Activated naive CD4-positive, alpha-beta T cell treated with anti-CD3 and anti-CD28 coated beads, Interleukin-2, amount 50 U/mL, for 72 hours (primary cell): ENCODE measurements around the gene HPS1. TPM values are rescaled to one million over a fixed set of nuclear protein-coding genes. Genes with fewer than 3 reads are reported as not detected.
A peak's percentile ranks its signal among the peaks of the same experiment; 100 is the strongest.

ENCODE experiments used
- ATAC-seq, 2 donors: fragments of 150-1000 bp; cut with Tn5 transposase; 2 replicates each; pipeline ENCODE4 v1.10.0; 2021; ENCODE audit warnings: mild to moderate bottlenecking in 2 of 2, moderate library complexity in 2 of 2
- DNase-seq, 2 donors: peaks; one replicate each; pipeline ENCODE4 v3.0.0; 2021 to 2022; ENCODE audit warnings: low spot score in 2 of 2
- H3K27ac Mint-ChIP-seq, 2 donors: one replicate each; pipeline ENCODE4 v1.8.0; 2022; ENCODE audit warnings: mild to moderate bottlenecking in 2 of 2, mixed read lengths in 2 of 2
- H3K36me3 Mint-ChIP-seq, 2 donors: one replicate each; pipeline ENCODE4 v1.8.0; 2022; ENCODE audit warnings: mixed read lengths in 2 of 2
- H3K9me3 Mint-ChIP-seq, 2 donors: one replicate each; pipeline ENCODE4 v1.8.0; 2022; ENCODE audit warnings: mixed read lengths in 2 of 2
- total RNA-seq, 2 donors: library from RNA; stranded (reverse); gene quantifications; one replicate each; pipeline ENCODE4 v1.2.3, GENCODE V29; 2022

HPS1 gene
- total RNA-seq, 2 donors from 2014 or later, result 22.8 to 57.4 TPM

DNA sequence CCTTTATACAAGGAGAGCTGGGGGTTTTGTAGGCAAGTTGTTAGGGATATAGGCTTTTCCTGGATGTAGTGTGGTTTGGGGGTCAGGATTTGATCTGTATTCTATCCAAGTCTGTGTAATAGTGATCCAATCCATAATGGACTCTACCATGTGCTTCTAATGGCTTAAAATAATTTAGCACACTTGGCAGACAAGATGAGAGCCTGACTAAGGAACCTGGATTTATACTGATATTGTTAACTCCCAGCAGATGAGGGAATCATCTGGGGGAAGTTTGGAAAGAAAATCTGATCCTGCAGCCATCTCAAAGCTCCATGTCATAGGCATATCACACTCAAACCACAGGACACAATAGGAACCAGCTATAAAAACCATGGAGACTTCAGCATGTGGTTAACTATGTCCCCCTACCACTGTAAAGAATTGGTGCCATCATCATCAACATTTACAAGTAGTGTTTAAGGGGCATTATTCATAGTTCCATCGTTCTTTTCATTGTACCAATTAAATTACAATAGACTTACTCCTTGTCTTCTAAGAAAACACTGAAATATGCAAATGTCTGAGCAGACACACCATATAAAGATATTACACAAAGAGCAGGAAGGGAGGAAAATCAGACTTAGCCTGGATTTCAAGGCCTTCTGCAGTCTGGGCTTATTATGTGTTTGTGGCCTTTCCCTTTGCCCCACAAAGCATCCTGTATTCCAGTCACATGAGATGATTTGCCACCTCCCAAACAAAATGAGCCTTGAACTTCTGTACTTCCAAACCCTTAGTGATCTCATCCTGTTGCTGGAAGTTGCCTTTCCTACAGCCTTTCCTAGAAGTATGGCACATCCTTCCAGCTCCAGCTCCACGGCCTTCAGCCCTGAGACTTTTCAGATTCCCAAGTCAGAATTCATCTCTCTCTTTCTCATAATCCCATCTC lies 22.5 kb upstream of the HPS1 start:
- Mint-ChIP-seq H3K27ac (no peak overlapping the region), H3K36me3 (no peaks in the 10 kb centered on the region), H3K9me3 (no peaks in the 10 kb centered on the region)
- no peak for ATAC-seq
- DNase-seq, result no peak

DNA sequence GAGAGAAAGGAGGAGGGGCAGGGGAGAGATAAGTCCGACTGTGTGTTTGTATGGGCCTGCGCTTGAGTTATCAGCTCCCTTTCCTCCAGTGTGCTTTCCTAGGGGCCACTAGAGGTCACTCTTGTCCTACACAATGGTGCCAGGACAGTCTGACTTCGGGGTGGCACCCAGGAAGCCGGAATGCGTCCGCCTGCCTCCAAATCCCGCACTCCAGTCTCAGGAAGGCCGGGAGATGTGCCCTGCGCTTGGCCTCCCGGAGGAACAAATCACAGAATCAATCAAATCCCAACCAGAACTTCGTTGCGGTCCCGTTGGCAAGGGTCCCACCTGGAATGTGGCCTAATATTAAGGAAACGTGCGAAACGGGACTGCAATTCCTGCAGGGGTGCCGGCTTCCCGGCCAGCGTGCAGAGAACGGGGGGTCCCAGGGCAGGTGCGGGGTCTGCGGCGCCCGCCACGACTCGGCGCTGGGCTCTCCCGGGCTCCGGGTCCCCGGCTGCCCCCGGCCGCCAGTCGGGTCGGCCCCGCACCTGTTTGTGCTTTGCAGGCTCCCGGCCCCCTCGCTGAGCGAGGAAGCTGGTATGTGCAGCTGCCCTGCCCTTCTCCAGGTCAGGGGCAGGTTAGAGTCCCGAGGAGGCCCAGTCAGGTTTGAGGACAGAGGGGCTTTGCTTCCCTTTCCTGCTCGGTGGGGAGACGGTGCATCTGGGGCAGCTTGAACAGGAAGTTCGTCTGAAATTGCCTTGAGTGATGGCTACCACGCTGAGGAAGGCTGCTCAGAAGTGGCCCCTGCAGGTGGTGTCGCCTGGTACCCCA lies 21.0 kb upstream of the HPS1 start:
- H3K9me3 Mint-ChIP-seq, result no peaks in the 10 kb centered on the region
- ATAC-seq (peak; percentile 96 to 97), DNase-seq (peak; percentile 55 to 69)
- no peaks in the 10 kb centered on the region for H3K36me3 Mint-ChIP-seq
- peak overlapping the region; percentile 71 to 91 for H3K27ac Mint-ChIP-seq

DNA sequence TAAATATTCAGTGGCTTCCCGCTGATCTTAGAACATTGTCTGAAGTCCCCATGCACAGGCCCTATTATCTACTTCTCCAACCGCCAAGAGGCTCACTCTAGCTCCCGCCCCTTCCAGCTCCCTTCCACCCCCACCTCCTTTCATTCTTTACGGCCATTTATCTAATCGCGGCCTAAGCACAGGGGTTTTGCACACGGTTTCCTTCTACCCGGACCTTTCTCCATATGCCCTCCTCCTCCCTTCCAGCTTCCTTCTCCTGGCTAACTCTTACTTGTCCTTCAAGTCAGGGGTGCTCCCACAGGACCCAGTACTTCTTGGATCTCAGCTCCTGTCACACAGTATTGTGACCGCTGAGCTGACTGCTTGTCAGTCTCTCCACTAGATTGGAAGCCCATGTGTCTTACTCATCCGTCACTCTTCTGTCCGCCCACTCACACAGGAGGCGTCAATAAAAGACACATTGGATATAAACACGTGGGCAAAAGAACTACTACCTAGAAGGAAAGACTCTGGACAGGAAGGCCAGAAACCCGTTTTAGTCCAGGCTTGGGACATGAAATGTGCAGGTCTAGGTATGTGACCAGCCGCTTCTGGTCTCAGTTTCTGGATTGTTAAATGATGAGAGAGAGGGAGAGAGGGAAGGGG lies 20.2 kb upstream of the HPS1 start:
- peak overlapping the region in 1 of 2 donors; percentile 71 for H3K27ac Mint-ChIP-seq
- no peak for DNase-seq
- peak; percentile 2 to 16 for ATAC-seq
- H3K9me3 Mint-ChIP-seq, result no peaks in the 10 kb centered on the region
- H3K36me3 Mint-ChIP-seq, result no peaks in the 10 kb centered on the region

DNA sequence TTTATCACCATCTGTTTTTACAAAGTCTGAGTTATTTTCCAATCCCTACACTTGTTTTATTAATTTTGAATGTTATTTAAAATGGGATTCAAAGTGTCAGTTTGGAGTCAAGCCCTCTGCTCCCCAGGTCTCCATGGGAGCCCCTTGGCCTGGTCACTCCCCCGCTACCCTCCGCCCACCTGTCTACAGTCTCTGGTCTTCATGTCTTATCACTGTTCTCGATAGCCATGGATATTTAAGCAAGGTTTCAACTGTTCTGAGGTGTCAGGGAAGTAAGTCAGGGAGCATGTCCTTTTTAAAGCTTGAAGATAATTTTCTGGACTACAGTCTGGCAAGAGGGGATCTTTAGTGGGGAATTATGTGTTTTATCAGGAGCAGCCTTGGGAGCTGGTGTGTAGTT lies 19.1 kb upstream of the HPS1 start:
- ATAC-seq (no peak), DNase-seq (no peak)
- H3K36me3 Mint-ChIP-seq, result no peaks in the 10 kb centered on the region
- no peak overlapping the region for H3K27ac Mint-ChIP-seq
- no peaks in the 10 kb centered on the region for H3K9me3 Mint-ChIP-seq

DNA sequence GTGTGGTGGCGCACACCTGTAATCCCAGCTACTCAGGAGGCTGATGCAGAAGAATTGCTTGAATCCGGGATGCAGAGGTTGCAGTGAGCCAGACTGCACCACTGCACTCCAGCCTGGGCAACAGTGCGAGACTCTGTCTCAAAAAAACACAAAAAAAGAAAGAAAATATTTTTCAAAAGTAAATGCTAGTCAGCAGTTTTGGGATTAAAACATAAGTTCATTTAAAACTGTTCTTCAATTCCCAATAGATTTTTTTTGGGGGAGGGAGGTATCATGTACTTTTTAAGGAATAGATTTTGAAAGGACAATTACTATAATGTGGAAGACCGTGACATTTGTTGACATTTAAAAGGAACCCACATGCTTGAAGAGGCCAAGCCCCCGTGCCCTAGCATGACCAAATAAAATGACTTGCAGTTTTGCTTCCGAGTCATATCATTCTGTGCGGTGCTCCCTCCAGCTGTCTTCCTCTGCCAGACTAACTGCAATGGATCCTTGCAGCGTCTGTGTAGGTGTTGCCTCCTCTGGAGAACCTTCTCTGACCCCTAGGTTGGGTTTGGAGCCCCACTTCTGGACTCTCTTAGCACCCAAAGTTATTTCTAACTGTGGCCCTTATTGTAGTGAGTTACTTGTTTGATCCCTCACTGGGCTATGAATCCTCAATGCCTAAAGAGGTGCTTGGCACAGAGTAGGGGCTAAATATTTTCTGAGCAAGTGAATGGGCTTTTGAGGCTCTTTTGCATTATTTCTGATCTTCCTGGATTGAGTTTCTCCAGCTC lies 17.4 kb upstream of the HPS1 start:
- no peak for ATAC-seq
- no peaks in the 10 kb centered on the region for H3K9me3 Mint-ChIP-seq

DNA sequence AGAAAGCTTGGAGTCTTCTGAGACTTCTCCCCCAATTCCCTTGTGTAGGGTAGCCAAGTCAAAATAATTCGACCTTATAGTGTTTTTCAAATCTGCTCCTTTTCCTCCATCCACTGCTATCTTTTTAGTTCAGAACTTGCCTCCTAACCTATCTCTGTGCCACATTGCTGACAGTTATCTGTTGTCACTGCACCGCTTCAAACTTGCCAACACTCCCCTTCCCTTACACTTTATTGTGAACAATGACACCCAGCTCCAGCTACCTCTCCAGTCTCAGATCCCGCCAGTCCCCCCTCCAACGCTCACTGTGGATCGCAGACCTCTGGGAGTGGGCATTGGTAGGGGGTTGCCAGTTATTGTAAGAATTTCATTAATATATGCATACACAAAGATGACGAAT lies 16.3 kb upstream of the HPS1 start:
- no peaks in the 10 kb centered on the region for H3K9me3 Mint-ChIP-seq
- ATAC-seq (no peak), DNase-seq (no peak)

More for the DNA sequence above, 17.4 kb upstream of the HPS1 start:
- Mint-ChIP-seq H3K27ac (no peak overlapping the region), H3K36me3 (no peaks in the 10 kb centered on the region)
- DNase-seq, result no peak

DNA sequence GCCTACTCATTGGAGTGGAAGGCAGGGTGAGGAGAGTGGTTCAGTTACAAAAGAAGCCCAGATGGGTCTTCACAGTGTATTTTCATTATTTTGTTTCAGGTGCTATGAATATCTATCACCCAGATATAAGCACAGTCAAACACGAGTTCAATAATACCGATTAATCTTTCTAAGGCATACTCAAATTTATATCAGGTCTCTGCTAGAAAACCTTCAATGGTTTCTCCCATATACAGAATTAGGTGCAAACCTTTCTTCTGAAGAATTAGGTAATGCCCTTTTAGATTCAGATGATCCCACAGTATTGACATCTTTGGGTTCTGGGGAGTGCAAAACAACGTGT lies 14.7 kb upstream of the HPS1 start:
- H3K27ac Mint-ChIP-seq, result no peak overlapping the region
- no peaks in the 10 kb centered on the region for H3K9me3 Mint-ChIP-seq
- no peaks in the 10 kb centered on the region for H3K36me3 Mint-ChIP-seq
- ATAC-seq, result no peak
- no peak for DNase-seq

More for the DNA sequence above, 16.3 kb upstream of the HPS1 start:
- Mint-ChIP-seq H3K36me3 (no peaks in the 10 kb centered on the region), H3K27ac (no peak overlapping the region)

DNA sequence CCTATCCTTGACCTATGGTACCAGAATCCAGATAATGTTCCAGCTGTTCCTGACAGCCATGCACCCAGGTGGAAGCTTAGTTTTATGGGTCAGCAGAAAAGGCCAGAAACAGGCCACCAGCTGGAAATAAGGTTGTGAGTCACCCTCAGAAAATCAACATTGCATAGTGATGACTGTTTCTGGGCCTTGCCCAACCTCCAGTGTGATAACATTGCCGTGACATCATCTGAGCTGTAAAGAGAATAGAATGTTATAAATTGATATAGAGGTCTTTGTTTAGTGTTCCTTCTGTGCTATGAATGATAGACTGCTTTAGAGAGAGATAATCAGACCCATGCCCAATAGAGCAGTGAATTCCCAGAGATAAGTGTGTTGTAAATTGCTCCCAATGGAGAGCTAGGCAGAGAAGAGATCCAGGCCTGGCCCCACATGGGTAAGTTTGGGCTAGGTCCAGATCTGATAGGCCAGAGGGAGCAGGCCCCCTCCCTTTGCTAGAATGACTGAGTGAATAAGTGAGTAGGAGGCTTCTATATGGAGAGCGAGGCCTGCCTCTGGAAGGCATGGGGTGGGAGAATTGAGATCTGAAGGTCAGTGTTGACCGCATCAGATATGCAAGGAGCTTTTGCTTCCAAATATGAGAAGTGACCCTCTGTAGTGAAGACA lies 14.2 kb upstream of the HPS1 start:
- DNase-seq, result no peak

DNA sequence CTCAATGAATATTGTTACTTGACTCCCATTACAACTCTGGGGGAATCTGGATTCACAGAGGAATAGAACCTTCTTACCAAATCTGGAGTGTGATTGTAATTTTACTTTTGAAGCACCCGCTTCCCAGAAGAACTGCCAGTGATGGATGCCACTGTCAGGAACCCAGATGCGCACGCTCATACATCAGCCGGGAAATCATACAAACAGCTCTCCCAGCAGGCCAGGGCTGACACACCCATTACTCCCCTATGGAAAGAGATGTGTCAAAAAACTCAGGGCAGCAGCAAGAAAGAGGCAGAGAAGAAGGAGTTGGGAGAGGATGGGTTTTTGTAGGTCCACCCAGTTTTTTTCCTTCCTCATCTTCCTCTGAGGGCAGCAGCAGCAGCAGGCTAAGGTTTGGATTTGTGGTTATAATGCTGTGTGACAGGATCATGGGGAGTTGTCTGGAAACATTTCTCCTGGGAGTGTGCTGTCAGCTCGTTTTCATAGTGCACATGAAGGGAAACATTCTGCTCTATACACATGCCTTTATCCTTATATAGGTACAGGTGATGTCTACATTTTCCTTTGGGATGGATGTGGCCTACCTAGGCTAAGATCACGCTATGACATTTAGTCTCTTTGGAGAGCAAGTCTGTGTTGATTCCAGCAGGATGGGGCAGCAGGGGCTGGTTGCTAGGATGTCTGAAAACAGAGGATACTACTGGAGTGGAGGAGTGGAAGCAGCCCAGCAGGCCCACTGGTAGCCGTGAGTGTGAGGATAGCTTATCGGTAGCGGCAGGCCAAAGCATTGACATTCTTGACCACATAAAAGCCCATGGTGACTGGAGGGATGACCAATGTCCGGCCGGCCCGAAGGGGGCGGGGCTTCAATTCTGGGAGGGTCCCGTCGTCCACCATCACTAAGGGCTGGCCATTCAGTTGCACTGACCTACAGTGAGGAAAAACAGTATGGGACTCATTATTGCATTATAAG lies 12.4 kb upstream of the HPS1 start:
- ATAC-seq (no peak), DNase-seq (no peak)
- H3K9me3 Mint-ChIP-seq, result no peaks in the 10 kb centered on the region
- H3K27ac Mint-ChIP-seq, result peak overlapping the region in 1 of 2 donors; percentile 52
- H3K36me3 Mint-ChIP-seq, result no peaks in the 10 kb centered on the region

More for the DNA sequence above, 14.2 kb upstream of the HPS1 start:
- peak in 1 of 2 donors; percentile 37 for ATAC-seq
- Mint-ChIP-seq H3K9me3 (no peaks in the 10 kb centered on the region), H3K36me3 (no peaks in the 10 kb centered on the region), H3K27ac (no peak overlapping the region)

DNA sequence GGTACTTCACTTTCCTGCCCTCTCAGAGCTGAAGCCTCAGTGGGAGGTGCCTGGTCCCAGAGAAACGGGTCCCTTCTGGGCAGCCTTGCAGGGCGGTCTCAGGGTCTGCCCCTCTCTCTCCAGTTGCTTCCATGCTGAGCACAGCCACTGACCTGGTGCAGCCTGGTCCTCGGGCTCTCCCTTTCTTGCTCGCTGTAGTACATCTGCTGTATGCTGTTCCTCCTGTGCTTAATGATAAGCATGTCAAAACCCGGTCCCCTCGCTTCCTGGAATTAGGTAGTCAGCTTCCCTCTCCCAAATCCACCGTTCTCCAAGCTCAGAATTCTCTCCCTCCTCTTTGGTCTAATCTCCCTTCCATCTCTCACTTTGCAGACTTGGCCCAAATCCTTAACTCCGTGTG lies 11.0 kb upstream of the HPS1 start:
- no peak overlapping the region for H3K27ac Mint-ChIP-seq
- H3K36me3 Mint-ChIP-seq, result no peaks in the 10 kb centered on the region
- H3K9me3 Mint-ChIP-seq, result no peaks in the 10 kb centered on the region
- DNase-seq, result no peak
- ATAC-seq, result no peak

DNA sequence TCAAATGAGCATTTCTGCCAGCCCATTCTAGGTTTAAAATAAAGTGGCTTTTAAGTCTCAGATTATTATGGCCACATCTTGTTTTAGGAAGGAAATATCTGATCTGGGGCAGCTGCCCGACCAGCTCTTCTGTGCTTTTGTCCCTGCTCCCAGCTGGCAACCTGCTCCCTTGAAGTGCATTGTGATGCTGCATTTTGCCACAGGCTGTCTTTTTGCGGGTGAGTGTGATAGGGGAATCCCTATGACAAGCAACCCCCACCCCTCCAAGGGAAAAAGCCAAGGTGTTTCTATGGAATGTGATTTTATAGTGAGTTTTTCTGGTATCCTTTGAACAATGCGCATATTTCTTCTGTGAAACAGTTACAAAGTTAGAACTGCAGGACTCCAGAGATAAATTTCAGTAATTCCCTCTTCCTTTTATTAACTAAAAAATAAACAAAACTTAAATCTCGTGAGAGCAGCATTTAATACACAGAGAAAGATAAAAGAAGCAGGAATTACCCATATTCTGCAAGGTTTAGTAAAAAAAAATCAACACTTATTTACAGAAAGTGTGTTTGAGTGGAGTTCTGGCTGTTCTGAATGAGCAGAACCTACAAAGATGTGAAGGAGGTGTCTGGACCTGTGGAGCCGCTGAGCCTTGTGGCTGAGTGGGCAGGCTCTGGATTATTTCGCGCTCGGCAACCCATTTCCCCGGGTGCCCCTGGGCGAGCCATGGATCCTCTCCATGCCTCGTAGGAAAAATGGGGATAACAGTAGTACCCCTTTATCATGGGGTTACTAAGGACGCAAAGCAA lies 10.1 kb upstream of the HPS1 start:
- H3K9me3 Mint-ChIP-seq, result no peaks in the 10 kb centered on the region
- no peaks in the 10 kb centered on the region for H3K36me3 Mint-ChIP-seq
- no peak overlapping the region for H3K27ac Mint-ChIP-seq
- DNase-seq, result no peak
- no peak for ATAC-seq

DNA sequence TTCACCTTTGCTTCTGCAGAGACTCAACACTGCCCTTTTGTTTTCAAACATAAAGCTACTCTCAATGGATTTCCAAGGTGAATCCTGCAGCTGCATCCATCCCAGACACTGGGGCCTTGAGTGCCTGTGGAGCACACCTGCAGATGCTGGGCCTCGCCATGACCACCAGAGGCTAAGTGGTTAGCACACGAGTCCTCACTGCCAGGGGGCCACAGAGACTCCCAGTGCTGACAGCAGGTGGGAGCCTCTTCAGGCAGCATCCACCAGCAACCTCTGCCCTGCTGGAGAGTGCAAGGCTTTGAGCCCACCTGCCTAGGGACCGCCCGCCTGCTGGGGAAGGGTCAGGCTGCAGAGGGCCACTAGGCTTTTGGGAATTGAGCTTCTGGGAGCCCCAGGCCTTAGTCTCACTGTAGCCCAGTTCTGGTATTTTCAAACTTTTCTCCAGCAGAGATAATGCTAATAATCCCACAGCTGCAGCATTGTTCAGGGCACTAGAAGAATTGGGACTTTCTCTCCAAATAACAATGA lies 9.4 kb upstream of the HPS1 start:
- DNase-seq (no peak), ATAC-seq (no peak)
- H3K36me3 Mint-ChIP-seq, result no peaks in the 10 kb centered on the region
- H3K9me3 Mint-ChIP-seq, result no peaks in the 10 kb centered on the region
- H3K27ac Mint-ChIP-seq, result no peak overlapping the region

DNA sequence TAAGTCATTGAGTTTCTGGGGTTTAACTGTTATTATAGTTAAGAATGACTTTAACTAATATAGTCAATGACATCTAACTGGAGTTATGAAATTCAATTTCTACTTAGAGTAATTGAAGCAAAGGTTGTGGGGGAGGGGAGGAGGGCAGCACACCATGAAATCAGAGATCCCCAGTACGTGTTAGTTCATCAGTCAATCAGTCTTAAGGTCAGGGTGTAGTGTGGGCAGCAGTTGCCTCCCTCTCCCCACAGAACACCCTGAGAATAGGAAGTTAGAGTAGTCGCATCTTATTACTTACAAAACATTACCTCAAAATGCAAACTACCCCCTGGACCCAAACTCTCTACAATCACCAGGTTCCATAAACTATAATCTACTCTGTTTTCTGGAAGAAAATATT lies 7.0 kb upstream of the HPS1 start:
- ATAC-seq (no peak), DNase-seq (no peak)
- Mint-ChIP-seq H3K9me3 (no peaks in the 10 kb centered on the region), H3K36me3 (no peaks in the 10 kb centered on the region), H3K27ac (no peak overlapping the region)

DNA sequence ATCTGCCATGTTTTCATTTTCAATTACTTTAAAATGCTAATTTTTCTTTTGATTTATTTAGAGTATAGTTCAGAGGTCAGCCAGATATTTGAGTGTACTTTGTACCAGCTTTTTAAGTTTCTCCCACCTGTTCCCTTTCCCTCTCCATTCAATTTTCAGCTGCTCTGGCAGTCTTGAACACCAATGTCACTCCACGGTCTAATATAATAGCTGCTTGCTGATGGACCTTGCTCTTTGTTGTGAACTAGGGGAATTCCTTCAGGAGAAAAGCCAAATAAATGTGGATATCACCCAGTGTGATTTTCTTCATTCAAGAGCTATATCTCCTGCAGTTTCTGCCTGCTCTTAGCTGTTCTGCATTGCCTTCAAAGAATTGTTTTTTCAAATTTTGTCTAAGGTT lies 3.9 kb upstream of the HPS1 start:
- Mint-ChIP-seq H3K27ac (no peak overlapping the region), H3K9me3 (peaks cover 0 to 3% of the 10 kb centered on the region in 2 donors)
- DNase-seq, result no peak

More for the DNA sequence above, 3.9 kb upstream of the HPS1 start:
- peaks cover 5 to 8% of the 10 kb centered on the region in 2 donors for H3K36me3 Mint-ChIP-seq
- ATAC-seq, result no peak
